Endothelial cell of umbilical vein (primary cell): Measurements from ENCODE around the gene ACOD1. TPM values are rescaled to one million over a fixed set of nuclear protein-coding genes. Genes with fewer than 3 reads are reported as not detected.

Source experiments
- BruUV-seq: library from RNA; stranded (reverse); fragments of 400-500 nt; replicated peaks from 2 replicates; lab custom pipeline; 2021; lab: Mats Ljungman, UMichigan
- CTCF ChIA-PET: fragments of 300-600, 350-600 bp; sonication (Branson Sonifier 250); formaldehyde crosslinking; loops from one replicate; lab custom pipeline; 2021; ENCODE audit warnings: antibody characterized with exemption, inconsistent platforms; lab: Charles Lee
- POLR2A ChIA-PET: fragments of 300-600, 350-600 bp; sonication (Branson Sonifier 250); formaldehyde crosslinking; loops from one replicate; lab custom pipeline; 2021; ENCODE audit warnings: antibody characterized with exemption, inconsistent platforms; lab: Charles Lee
- DNase-seq: peaks from one replicate; pipeline ENCODE4 v3.0.0-alpha.2; 2011; ENCODE audit warnings: low read depth, low spot score
- FAIRE-seq: peaks from 2 replicates; lab custom pipeline; 2011; peaks lifted over from hg19 to GRCh38; lab: Jason Lieb, UNC
- H2AFZ ChIP-seq: 2 replicates; pipeline ENCODE4 v1.6.0; 2012; ENCODE audit warnings: low read depth, low read length, control low read depth, inconsistent platforms
- H3K27ac ChIP-seq: 2 replicates; pipeline ENCODE4 v1.5.1; 2011; ENCODE audit warnings: low read depth, mild to moderate bottlenecking, control low read depth, low read length, moderate library complexity; ENCODE audit not compliant: insufficient read depth
- H3K27me3 ChIP-seq, 2 experiments: 2 replicates each; pipeline versions ENCODE4 v1.6.0 to v1.6.1; 2011; ENCODE audit warnings: low read length in 2 of 2, mixed read lengths in 1 of 2; ENCODE audit not compliant: control insufficient read depth in 2 of 2, insufficient read depth in 2 of 2
- H3K36me3 ChIP-seq, 2 experiments: 2 replicates in 1 of 2; 3 replicates in 1 of 2; pipeline ENCODE4 v1.5.1; 2011; ENCODE audit warnings: low read length in 2 of 2, mild to moderate bottlenecking in 1 of 2, moderate library complexity in 1 of 2; ENCODE audit not compliant: control insufficient read depth in 2 of 2, insufficient read depth in 2 of 2; ENCODE audit errors: extremely low read depth in 1 of 2
- H3K4me1 ChIP-seq: 3 replicates; pipeline ENCODE4 v1.5.1; 2011; ENCODE audit warnings: mild to moderate bottlenecking, low read length; ENCODE audit not compliant: control insufficient read depth, insufficient read depth; ENCODE audit errors: extremely low read depth
- H3K4me2 ChIP-seq: 2 replicates; pipeline ENCODE4 v1.6.1; 2011; ENCODE audit warnings: low read length, control low read depth, mixed read lengths; ENCODE audit not compliant: insufficient read depth
- H3K4me3 ChIP-seq, 3 experiments: fragments of 200-600 bp in 1 of 3; sonication (generic), shearing (Covaris generic) in 1 of 3; replicated peaks in 1 of 3; 2 replicates each; pipeline ENCODE4 v1.5.1; 2011 to 2016; ENCODE audit warnings: control low read depth in 3 of 3, low read length in 3 of 3, mild to moderate bottlenecking in 2 of 3, inconsistent platforms in 1 of 3, low read depth in 1 of 3, moderate library complexity in 1 of 3; ENCODE audit not compliant: insufficient read depth in 1 of 3
- H3K79me2 ChIP-seq: 2 replicates; pipeline ENCODE4 v1.6.0; 2012; ENCODE audit warnings: low read length, inconsistent platforms; ENCODE audit not compliant: control insufficient read depth, insufficient read depth
- H3K9ac ChIP-seq: replicated peaks from 2 replicates; pipeline ENCODE3; 2011; ENCODE audit warnings: low read length, control low read depth; ENCODE audit not compliant: insufficient read depth; ENCODE audit errors: extremely low read depth
- H3K9me1 ChIP-seq: replicated peaks from 3 replicates; pipeline ENCODE4 v1.6.0; 2011; ENCODE audit warnings: mild to moderate bottlenecking, low read length; ENCODE audit not compliant: control insufficient read depth, insufficient read depth; ENCODE audit errors: extremely low read depth
- H3K9me3 ChIP-seq: replicated peaks from 2 replicates; pipeline ENCODE4 v1.5.1; 2012; ENCODE audit warnings: low read length, inconsistent platforms; ENCODE audit not compliant: control insufficient read depth, insufficient read depth
- H4K20me1 ChIP-seq: replicated peaks from 2 replicates; pipeline ENCODE3; 2011; ENCODE audit warnings: mild to moderate bottlenecking, low read length; ENCODE audit not compliant: control insufficient read depth, insufficient read depth; ENCODE audit errors: extremely low read depth
- CTCF ChIP-seq, 2 donors: IDR thresholded peaks; 1 replicate in 1 of 2; 2 replicates in 1 of 2; pipeline ENCODE4 v1.5.1; 2011; ENCODE audit warnings: low read length in 2 of 2, mild to moderate bottlenecking in 2 of 2, moderate library complexity in 2 of 2, control low read depth in 1 of 2, inconsistent platforms in 1 of 2, low read depth in 1 of 2; ENCODE audit not compliant: insufficient read depth in 1 of 2; ENCODE audit errors: extremely low read depth in 1 of 2
- EZH2 ChIP-seq: IDR thresholded peaks from 2 replicates; pipeline ENCODE4 v1.6.1; 2012; ENCODE audit warnings: borderline replicate concordance, low read depth, mild to moderate bottlenecking, moderate library complexity, low read length, inconsistent platforms; ENCODE audit not compliant: severe bottlenecking
- FOS ChIP-seq: IDR thresholded peaks from 2 replicates; pipeline ENCODE4 v1.6.1; 2011; ENCODE audit warnings: mild to moderate bottlenecking, low read length, moderate library complexity, borderline replicate concordance; ENCODE audit not compliant: insufficient read depth
- GATA2 ChIP-seq: IDR thresholded peaks from 2 replicates; pipeline ENCODE4 v1.7.0; 2011; ENCODE audit warnings: low read depth, mild to moderate bottlenecking, moderate library complexity, mixed read lengths, low read length; ENCODE audit not compliant: insufficient read length, insufficient read depth
- JUN ChIP-seq: IDR thresholded peaks from 2 replicates; pipeline ENCODE4 v1.6.1; 2011; ENCODE audit warnings: borderline replicate concordance, low read depth; ENCODE audit not compliant: insufficient read length, insufficient read depth
- MAX ChIP-seq: IDR thresholded peaks from 2 replicates; pipeline ENCODE4 v1.6.1; 2011; ENCODE audit not compliant: insufficient read depth, insufficient read length
- MYC ChIP-seq: IDR thresholded peaks from one replicate; pipeline ENCODE4 v1.6.1; 2011; ENCODE audit warnings: mild to moderate bottlenecking, low read depth, low read length
- POLR2A ChIP-seq: IDR thresholded peaks from 2 replicates; pipeline ENCODE4 v1.6.1; 2012; ENCODE audit warnings: low read depth, mild to moderate bottlenecking, control low read depth, low read length
- POLR2AphosphoS5 ChIP-seq: IDR thresholded peaks from 2 replicates; pipeline ENCODE4 v1.6.1; 2012; ENCODE audit warnings: low read depth, mild to moderate bottlenecking, control low read depth, low read length, moderate library complexity; ENCODE audit not compliant: insufficient read depth
- dilution Hi-C: fragments of 300-500 bp; cut with MboI; formaldehyde crosslinking; loops from one replicate; pipeline ENCODE4 v1.15.0; 2019; ENCODE audit warnings: low sequenced_read_pairs; ENCODE audit not compliant: extremely low pct_ligation_motif_present
- intact Hi-C: fragments of 100-400 bp; cut with micrococcal nuclease; formaldehyde crosslinking; loops from one replicate; pipeline ENCODE4 v1.10.0; 2022
- polyA plus RNA-seq, 4 experiments: library from polyadenylated mRNA; depleted of rRNA in 3 of 4; stranded (reverse) in 3 of 4; unstranded in 1 of 4; fragments of >200 nt; gene quantifications; 2 replicates each; pipeline versions ENCODE4 v1.2.1 to v1.2.3, GENCODE V29; 2011 to 2012; ENCODE audit warnings: missing spikeins in 1 of 4
- total RNA-seq: library from RNA; stranded (reverse); gene quantifications from 2 replicates; pipeline ENCODE4 v1.2.3, GENCODE V29; 2021

The ACOD1 gene
- total and polyA plus RNA-seq, 2 donors (not counting 3 experiments of a cell fraction or from before 2014, with no cell fraction given): not detected

GRCh38 chr13:77001963-77002587 lies 53.8 kb downstream of the ACOD1 start:
- CTCF ChIA-PET: interaction anchor here (0.6 to 2.2 kb wide), 20 partner anchors 9 to 1327 kb away, joined by 3 to 17 read pairs (median 4); partner anchors contain the start of gene CLN5
- dilution Hi-C loops (no loop called here), intact Hi-C loops (loop anchor here (1.0 to 5.0 kb wide), 3 partner anchors 22 to 477 kb away; no protein-coding TSS in a partner anchor)
- Histone ChIP-seq H3K9me3 (no peaks in the 10 kb centered on the region), H3K9me1 (no peaks in the 10 kb centered on the region), H3K4me2 (no peak overlapping the region), H3K27me3 (no peaks in the 10 kb centered on the region), H3K27ac (no peak overlapping the region), H3K9ac (no peak overlapping the region), H3K4me1 (no peaks in the 10 kb centered on the region), H4K20me1 (no peaks in the 10 kb centered on the region), H3K79me2 (no peaks in the 10 kb centered on the region), H3K4me3 (no peak overlapping the region), H2AFZ (no peak overlapping the region), H3K36me3 (peaks cover 2 to 3% of the 10 kb centered on the region in 2 experiments)
- BruUV-seq: no TSS peak
- no peak for TF ChIP-seq CTCF (IDR thresholded peaks at IDR 0.05; ENCODE audit: extremely low read depth in 1 of 2, insufficient read depth in 1 of 2, low read depth in 1 of 2, low read length in 2 of 2)
- no peak for TF ChIP-seq GATA2
- TF ChIP-seq POLR2AphosphoS5: no peak
- no peak for TF ChIP-seq JUN
- no peak for TF ChIP-seq EZH2
- TF ChIP-seq FOS: no peak
- TF ChIP-seq MYC: no peak
- no peak for TF ChIP-seq POLR2A
- no peak for TF ChIP-seq MAX
- FAIRE-seq: no peak
- DNase-seq: no peak
- POLR2A ChIA-PET: no interaction called here
